Activated T-cell treated with anti-CD3 and anti-CD28 coated beads for 4 hours (primary cell): Measurements from ENCODE around the gene EPHA10.

Experiments used
- DNase-seq: peaks from one replicate; pipeline ENCODE4 v3.0.0-alpha.2; 2020

EPHA10 gene

GRCh38 chr1:37670133-37670532, 94.8 kb downstream of the EPHA10 start:
- DNase-seq, result no peak

DNA sequence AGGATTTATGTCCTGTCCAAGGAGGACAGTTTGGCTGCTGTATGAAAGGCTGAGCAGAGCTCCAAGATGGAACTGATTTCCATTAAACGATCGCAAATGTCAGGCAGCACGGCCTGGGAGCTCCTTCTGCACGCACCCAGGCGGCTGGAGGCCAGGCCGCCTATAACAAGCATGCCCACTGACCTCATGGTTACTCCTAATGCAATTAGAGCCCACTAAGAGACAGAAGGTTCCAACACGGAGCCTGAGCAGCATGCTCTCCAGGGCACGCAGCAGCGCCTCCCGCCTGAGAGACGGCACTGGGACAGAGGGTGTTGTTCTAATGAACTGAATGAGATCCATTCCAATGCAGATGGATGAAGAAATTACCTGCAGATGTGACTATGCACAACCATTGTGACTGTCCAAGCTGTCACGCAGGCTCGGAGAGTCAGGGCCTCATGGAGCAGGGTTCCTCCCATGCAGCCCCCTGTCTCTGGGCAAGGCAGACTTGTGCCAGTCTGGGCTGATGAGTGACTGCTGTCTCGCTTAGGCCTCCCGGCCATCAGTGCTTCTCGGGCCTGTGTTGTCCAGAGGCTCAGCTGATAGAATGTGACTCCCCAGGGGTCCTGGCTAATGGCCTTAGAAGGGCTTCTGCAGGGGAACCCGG, 97.8 kb downstream of the EPHA10 start:
- DNase-seq, result no peak

DNA sequence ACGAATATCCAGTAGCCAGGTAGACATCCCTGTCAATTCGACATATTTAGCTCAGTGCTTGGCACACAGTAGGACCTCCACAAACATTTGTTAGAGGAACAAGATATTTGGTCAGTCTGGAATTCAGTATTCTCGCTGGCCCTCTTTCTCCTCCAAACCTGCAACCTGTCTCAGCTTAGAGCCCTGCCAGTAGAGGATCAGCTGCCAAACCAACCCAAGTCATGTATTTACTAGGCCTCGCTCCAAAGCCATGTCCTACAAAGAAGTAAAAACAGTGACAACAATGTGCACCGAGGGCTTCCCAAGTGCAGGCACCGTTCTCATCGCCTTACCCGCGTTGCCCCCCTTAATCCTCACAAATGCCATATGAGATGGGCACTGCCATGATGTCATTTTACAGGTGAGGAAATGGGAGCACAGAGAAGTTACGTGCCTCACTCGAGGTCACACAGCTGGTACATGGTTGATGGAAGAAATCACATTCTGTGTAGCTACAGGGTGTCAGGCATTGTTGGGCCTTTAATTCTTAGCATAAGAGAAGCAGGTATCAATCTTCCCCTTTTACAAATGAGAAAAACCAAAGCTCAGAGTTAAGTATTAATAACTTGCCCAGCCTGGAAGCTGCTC, 98.6 kb downstream of the EPHA10 start:
- DNase-seq, result no peak
